GM19193 (cell line): ENCODE data around the gene MED25.

Experiments
- POLR2A ChIP-seq: IDR thresholded peaks from 4 replicates; pipeline ENCODE4 v1.6.1; 2011; ENCODE audit not compliant: insufficient read depth, insufficient read length; ENCODE audit errors: extremely low read depth

Gene MED25

GRCh38 chr19:49806620-49806959 is 11.5 kb upstream of the MED25 start:
- TF ChIP-seq POLR2A: no peak

DNA sequence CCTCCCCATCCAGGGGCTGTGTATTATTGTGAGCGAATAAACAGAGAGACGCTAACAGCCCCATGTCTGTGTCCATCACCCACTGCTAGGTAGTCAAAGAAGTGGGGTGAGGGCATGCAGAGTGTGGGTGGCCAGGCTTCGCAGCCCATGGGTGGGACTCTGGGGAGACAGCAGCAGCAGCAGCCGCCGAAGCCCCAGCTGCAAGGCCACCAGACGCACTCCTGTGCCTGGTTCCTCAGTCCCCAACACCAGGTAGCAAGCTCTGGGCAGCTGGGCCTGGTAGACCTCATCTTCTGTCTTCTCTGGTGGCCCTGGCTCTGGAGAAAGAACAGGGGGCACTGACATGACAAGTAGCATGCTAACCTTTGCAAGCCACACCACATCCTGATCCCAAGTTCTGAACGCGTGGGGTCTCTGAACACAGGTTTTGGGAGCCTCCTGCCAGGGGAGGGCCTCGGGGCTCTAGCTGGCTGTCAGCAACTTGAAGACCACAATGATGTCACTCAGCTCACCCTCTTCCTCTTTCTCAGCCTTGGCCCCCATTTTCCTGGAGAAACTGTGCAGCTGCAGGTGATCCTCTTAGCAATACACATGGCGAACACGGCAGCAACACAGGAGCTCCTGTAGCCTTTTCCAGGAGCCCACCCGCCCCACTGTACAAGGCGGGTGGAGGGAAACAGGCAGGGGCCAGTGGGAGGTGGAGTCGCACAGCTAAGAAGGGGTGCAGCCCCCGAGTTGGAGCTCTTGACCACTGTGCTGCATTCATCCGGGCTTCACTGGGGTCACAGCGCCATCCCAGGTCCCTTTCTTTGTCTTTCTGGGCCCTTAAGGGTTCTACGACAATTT is 10.8 kb upstream of the MED25 start:
- TF ChIP-seq POLR2A: no peak

GRCh38 chr19:49807904-49808675 is 10.0 kb upstream of the MED25 start:
- TF ChIP-seq POLR2A: no peak

DNA sequence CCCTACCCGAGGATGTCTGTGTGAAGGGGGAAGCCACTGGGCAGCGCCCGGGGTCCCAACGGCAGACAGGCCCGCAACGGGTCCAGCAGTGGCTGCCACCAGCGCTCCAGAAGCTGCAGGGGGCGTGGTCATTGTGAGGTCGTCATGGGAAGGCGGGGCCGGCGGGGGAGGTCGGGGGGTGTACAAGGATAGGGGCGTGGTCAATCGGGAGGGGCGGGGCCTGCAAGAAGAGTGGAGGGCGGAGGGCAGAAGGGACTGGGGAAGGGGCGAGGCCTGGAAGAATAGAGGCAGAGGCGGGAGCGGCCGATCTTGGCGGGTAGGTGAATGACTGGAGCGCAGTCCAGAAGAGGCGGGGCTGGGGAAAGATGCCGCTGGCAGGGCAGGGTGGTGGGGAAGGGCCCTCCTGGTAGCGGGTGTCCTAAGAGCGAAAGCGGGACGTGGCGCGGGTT is 9.4 kb upstream of the MED25 start:
- TF ChIP-seq POLR2A: no peak

DNA sequence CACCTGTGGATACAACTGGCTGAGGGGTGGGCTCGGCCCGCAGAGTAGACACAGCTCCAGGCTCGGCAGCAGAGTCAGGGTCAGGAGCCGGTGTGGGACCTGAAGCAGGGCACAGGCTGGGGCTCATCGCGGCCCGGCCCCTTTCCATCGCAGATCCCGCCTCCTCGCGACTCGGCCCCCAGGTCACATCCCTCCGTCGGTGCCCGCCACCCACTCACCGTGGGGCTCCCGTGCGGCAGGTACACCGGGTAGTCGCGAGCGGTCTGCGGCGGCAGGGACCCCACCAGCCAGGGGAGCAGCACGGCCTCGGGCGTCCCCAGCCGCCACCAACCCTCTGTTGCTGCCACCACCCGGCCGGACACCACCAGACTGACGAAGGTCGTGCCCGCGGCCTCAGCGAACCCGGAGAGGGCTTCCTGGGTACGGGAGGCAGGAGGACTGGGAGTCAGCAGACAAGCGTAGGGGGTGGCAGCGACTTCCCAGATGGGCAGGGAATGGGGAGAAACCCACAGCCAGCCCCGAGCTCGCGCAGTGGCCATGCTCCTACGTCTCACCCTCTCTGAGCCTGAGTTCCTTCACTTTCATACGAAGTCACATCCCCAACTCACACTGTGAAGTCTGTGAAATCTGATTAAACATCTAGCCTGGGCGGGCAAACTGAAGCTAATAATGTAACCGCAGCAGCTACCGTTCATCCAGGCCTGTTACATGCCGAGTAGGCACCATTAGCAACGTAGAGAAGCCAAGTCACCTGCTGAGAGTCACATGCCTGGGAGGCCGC is 8.7 kb upstream of the MED25 start:
- TF ChIP-seq POLR2A: no peak

- TF ChIP-seq POLR2A: no peak
These were observed 8.1 kb upstream of the MED25 start for GRCh38 chr19:49809941-49810389.

DNA sequence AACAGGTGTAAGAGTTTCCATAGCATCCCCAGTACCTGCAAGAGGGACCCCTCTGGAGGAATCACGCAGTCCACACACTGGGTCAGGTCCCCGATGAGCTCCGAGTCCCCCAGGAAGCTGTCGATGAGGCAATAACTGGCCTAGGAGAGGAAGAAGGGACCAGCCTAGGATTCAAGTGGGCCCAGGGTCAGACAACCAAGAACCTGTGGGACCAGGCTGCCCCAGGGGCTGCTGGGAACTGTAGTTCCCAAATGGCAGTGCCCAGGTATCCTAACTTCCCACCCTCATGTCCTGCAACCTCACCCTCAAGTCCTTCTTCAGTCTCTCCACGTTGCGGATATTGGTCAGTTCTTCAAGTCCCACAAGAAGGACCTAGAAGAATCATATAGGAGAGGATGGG is 6.8 kb upstream of the MED25 start:
- no peak for TF ChIP-seq POLR2A

- no peak for TF ChIP-seq POLR2A
These were observed 5.6 kb upstream of the MED25 start for GRCh38 chr19:49812452-49812996.

DNA sequence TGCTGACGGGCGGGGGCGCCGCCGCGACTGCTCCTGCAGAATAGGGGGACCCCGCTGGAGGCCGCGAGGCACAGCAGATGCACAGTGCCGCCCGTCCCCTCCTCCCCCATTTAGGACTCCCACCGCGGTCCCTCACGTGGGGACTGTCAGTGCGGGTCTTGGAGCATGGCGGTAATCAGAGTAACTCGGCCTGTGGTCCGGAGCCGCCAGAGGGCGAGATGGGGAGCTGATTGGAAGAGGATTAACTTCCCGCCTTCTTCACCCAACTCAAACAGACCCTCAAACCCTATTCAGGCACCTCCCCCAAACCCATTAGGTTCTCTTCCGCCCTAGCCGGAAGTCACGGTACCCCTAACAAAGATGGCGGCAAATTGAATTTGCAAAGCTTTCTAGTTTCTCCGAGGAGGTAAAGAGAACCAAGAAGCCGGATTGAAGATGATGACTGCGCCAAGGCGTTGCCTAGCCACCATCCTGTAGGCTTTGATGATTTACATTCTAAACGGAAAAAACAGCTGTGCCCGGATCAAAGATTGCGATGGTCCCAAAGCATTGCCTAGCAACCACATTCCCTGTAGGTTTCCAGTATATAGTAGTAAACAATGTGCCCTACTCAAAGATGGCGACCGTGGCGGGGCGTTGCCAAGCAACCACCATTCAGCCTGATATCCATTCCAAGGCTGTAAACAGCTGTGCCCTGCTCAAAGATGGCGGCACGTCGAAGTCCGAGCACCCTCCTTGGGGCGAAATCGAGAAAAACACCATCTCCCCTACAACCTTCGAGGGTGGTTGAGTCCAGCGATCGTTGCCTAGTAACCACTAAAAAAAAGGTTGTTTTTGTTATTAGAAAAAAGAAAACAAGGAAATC is 4.9 kb upstream of the MED25 start, which contains the start of gene FUZ:
FUZ (minus strand) TSS at position 296 of the 865 bp plus-strand sequence; CDS start at position 110, 186 bp downstream.
- TF ChIP-seq POLR2A: peak; percentile 29

- no peak for TF ChIP-seq POLR2A
These were observed 4.1 kb upstream of the MED25 start for GRCh38 chr19:49814010-49814409.

DNA sequence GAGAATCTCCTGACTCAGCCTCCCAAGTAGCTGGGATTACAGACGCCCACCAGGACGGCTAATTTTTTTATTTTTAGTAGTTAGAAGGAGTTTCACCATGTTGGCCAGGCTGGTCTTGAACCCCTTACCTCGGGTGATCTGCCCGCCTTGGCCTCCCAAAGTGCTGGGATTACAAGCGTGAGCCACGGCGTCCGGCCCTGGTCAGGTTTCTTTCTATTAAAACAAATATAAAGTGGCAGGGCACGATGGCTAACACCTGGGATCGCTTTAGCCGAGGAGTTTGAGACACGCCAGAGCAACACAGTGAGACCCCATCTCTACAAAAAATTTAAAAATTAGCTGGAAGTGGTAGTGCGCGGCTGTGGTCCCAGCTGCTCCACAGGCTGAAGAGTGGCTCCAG is 1.5 kb upstream of the MED25 start:
- TF ChIP-seq POLR2A: no peak

DNA sequence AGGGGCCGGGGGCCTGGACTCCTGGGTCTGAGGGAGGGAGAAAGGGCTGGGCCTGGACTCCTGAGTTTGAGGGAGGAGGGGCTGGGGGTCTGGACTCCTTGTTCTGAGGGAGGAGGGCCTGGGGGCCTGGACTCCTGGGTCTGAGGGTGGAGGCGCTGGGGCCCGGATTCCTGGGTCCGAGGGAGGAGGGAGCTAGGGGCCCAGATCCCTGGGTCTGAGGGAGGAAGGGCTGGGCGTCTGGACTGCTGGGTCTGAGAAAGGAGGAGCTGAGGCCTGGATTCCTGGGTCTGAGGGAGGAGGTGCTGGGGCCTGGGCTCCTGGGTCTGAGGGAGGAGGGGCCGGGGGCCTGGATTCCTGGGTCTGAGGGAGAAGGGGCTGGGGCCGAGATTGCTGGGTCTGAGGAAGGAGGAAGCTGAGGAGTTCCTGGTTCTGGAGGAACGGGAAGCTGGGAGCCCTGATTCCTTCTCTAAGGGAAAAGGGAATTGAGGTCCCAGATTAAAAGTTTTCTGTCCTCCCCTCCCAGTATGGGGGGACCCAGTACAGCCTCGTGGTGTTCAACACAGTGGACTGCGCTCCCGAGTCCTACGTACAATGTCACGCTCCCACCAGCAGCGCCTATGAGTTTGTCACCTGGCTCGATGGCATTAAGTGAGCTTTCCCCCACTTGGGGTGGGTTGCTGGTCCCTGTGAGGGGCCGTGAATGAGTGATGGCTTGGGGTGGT is 721 bp downstream of the MED25 start:
- no peak for TF ChIP-seq POLR2A

DNA sequence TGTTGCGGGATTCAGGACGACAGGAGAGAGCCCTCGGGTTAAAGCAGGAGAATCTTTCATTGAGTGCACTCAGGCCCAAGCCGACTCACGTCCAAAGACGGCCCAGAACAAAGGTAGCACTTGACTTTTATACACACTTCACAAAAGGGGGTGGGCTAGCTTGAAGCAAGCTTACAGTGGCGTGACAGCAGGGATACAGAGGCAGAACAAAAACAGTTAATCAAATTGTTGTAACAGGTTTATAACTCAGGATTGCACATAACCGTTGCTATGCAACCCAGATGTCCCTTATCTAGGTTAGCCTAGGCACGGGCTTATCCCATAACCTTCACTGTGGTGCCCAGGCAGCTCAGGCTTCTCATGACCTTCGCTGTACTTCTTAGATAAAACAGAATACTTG is 2.0 kb downstream of the MED25 start:
- no peak for TF ChIP-seq POLR2A
